GM18909 (cell line): ENCODE data around the gene NPIPB4.
"Not testable (repeated sequence)": the region's sequence is repeated elsewhere in the genome, so short reads cannot be mapped to it uniquely, and the experiment has no call there.

ENCODE experiments used
- ATAC-seq: cut with Tn5 transposase; IDR thresholded peaks from one replicate; pipeline ENCODE4 v1.9.1; 2021; ENCODE audit warnings: mild to moderate bottlenecking; ENCODE audit not compliant: unreplicated experiment, poor library complexity

The NPIPB4 gene

GRCh38 chr16:21857656-21858055, at the start of gene NPIPB4:
TSS of gene NPIPB4 (minus strand) at chr16:21857756. CDS start at chr16:21857378, 378 bp downstream.
- ATAC-seq, result not testable (repeated sequence)

DNA sequence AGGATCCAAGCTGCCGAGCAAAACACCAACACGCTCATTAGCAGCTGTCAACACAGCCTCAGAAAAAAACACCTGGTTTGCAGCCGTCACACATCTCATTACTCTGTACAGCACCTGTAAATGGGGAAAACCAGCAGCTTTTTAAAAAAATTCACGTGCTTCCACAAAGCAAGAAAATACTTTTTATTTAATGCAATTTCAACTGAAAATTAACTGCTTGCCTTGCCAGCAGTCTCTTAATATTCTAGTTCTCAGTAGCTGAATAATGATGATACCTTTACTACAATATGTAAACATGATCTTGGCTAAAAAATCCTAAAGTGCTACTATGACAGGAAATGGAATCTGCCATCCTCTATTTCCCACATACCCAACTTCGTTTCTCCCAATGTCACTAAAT, 41.4 kb upstream of the NPIPB4 start:
- ATAC-seq, result not testable (repeated sequence)

GRCh38 chr16:21881988-21882387, 24.4 kb upstream of the NPIPB4 start:
- not testable (repeated sequence) for ATAC-seq

DNA sequence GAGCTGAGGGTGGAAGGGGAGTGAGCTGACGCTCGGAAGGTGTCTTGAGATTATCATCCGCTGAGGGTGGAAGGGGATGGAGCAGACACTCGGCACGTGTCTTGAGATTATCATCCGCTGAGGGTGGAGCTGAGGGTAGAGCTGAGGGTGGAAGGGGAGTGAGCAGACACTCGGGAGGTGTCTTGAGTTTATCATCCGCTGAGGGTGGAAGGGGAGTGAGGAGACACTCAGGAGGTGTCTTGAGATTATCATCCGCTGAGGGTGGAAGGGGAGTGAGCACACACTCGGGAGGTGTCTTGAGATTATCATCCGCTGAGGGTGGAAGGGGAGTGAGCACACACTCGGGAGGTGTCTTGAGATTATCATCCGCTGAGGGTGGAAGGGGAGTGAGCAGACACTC, 20.4 kb downstream of the NPIPB4 start:
- not testable (repeated sequence) for ATAC-seq

- ATAC-seq, result not testable (repeated sequence)
Observed at GRCh38 chr16:21836334-21836733, 21.2 kb downstream of the NPIPB4 start.

GRCh38 chr16:21835747-21836146, 21.8 kb downstream of the NPIPB4 start:
- ATAC-seq, result not testable (repeated sequence)

GRCh38 chr16:21834211-21834610, 23.3 kb downstream of the NPIPB4 start:
- not testable (repeated sequence) for ATAC-seq

DNA sequence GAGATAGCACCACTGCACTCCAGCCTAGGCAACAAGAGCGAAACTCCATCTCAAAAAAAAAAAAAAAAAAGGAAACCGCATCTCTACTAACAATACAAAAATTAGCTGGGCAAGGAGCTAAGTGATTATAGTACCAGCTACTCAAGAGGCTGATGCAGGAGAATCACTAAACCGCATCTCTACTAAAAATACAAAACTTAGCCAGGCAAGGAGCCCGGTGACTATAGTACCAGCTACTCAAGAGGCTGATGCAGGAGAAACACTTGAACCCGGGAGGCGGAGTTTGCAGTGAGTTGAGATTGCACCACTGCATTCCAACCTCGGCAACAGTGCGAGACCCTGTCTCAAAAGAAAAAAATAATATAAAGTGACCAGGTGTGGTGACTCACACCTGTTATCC, 27.6 kb downstream of the NPIPB4 start:
- not testable (repeated sequence) for ATAC-seq

GRCh38 chr16:21826067-21826706, 31.4 kb downstream of the NPIPB4 start:
- not testable (repeated sequence) for ATAC-seq

GRCh38 chr16:21825526-21825925, 32.0 kb downstream of the NPIPB4 start:
- ATAC-seq, result not testable (repeated sequence)

- ATAC-seq, result not testable (repeated sequence)
Observed at GRCh38 chr16:21823258-21823657, 34.3 kb downstream of the NPIPB4 start.

- ATAC-seq, result not testable (repeated sequence)
Observed at GRCh38 chr16:21820908-21821465, 36.6 kb downstream of the NPIPB4 start.

DNA sequence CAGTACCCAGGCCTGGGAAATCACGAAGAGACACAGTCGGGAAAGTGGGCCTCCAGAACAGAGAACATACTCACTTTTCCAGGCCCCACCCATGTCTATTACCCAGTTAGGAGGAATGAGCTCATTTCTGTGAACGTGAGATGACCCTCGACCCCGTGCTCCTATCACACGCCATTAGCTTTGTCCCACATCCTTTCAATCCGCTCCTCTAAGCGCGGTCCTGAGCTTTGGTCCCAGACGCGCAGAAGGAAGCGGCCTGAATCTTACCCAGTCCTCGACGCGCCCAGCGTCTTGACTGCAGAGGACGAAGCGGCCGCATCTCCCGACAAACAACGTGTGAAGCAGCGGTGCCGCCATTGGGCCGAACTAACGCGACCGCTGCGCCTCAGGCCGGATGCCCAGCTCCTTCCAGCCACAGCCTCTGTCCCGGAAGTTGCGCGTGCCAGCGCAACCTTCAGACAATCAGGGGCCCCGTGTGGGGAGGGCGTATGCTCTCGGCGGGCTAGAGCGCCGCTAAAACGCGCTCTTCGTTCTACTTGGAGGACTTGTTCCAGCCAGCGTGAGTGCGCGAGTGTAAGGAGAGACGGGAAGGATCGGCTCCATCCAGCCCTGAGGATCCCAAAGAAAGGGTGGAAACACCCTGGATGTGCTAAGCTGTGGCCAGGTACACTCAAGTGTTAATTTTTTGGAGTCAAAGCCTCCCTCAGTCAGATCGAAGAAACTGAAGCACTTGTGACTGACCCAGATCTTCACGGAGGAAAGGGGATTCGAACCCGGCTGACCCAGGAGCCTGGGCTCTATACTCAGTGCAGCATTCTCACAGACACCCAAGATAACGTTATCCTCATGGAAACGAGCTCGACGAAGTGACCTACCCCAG, 37.3 kb downstream of the NPIPB4 start:
- ATAC-seq, result peak; percentile 92

GRCh38 chr16:21819617-21820016, 37.9 kb downstream of the NPIPB4 start:
- not testable (repeated sequence) for ATAC-seq

DNA sequence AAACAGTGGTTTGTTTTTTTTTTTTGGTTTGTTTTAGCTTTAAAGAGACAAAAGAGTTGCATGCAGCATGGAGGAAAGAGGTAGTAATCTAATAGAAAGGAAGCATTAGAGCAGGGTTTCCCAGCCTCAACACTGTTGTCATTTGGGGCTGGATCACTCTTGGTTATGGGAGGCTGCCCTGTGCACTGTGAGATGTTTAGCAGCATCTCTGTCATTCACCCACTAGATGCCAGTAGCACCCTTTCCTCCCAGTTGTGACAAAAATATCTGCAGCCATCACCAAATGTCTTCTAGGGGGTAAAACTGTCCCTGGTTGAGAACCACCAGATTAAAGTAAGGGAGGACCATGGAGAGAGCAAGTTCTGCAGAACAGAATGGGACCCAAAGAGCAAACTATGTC, 40.5 kb downstream of the NPIPB4 start:
- ATAC-seq, result not testable (repeated sequence)

GRCh38 chr16:21815694-21816093, 41.9 kb downstream of the NPIPB4 start:
- ATAC-seq, result not testable (repeated sequence)

- not testable (repeated sequence) for ATAC-seq
Observed at GRCh38 chr16:21802375-21802663, 55.2 kb downstream of the NPIPB4 start.

GRCh38 chr16:21801538-21802374, 55.8 kb downstream of the NPIPB4 start:
- not testable (repeated sequence) for ATAC-seq

GRCh38 chr16:21798601-21799000, 59.0 kb downstream of the NPIPB4 start:
- ATAC-seq, result not testable (repeated sequence)

GRCh38 chr16:21793310-21793709, 64.2 kb downstream of the NPIPB4 start:
- not testable (repeated sequence) for ATAC-seq
